ENCODE data around the gene SRC. TPM values are rescaled to one million over a fixed set of nuclear protein-coding genes. Genes with fewer than 3 reads are reported as not detected.
A peak's percentile ranks its signal among the peaks of the same experiment; 100 is the strongest.

The SRC gene
- total RNA-seq, 1 experiment from 2014 or later, result 42.3 TPM

- H3K27me3 ChIP-seq (ENCODE audit: insufficient read depth, low read length), result peaks cover 7% of the 10 kb centered on the region; the same call in 1 of the 2 replicates
- no peak overlapping the region for H3K27ac ChIP-seq (ENCODE audit: low read depth, low read length)
- H3K9me3 ChIP-seq (ENCODE audit: control insufficient read depth in 1 of 2, insufficient read depth in 1 of 2, low read depth in 1 of 2, low read length in 2 of 2), result no peaks in the 10 kb centered on the region
- RAD21 ChIA-PET (ENCODE audit: low non-redundant PET in 1 of 2, low total read pairs in 2 of 2, uncharacterized antibody in 2 of 2, unreplicated experiment in 2 of 2), result no interaction called here
- intact Hi-C loops (cut with micrococcal nuclease), result no loop called here
- H2AFZ ChIP-seq (ENCODE audit: low read depth, low read length, poor library complexity, severe bottlenecking), result no peak overlapping the region
- peaks cover 5 to 17% of the 10 kb centered on the region in 2 experiments; a peak in 3 of 4 replicates for H3K4me1 ChIP-seq (ENCODE audit: control insufficient read depth in 1 of 2, insufficient read depth in 2 of 2, low read length in 2 of 2)
- DNase-seq (ENCODE audit: low read depth, low spot score), result no peak
- H3K9ac ChIP-seq (ENCODE audit: low read length), result no peak overlapping the region
- no peaks in the 10 kb centered on the region for H3K79me2 ChIP-seq (ENCODE audit: insufficient read depth, low read length)
- H3K4me2 ChIP-seq (ENCODE audit: low read length), result peak overlapping the region; percentile 76; the same call in 1 of the 2 replicates
- no peaks in the 10 kb centered on the region for H4K20me1 ChIP-seq (ENCODE audit: insufficient read depth)
- H3K36me3 ChIP-seq (ENCODE audit: control insufficient read depth in 1 of 2, insufficient read depth in 2 of 2, low read length in 2 of 2), result no peaks in the 10 kb centered on the region
- CTCF ChIA-PET, result interaction anchor here (0.7 kb wide), 1 partner anchor 33 kb away, joined by 5 read pairs; no protein-coding TSS in a partner anchor
- BruUV-seq (replicated peaks), result no TSS peak
- no peaks in the 10 kb centered on the region for H3K9me2 ChIP-seq (ENCODE audit: insufficient read depth)
- no peak for TF ChIP-seq SP1 (IDR thresholded peaks at IDR 0.05; ENCODE audit: low read depth)
- TF ChIP-seq CEBPB (IDR thresholded peaks at IDR 0.05; ENCODE audit: low read depth), result no peak
- no peak for TF ChIP-seq CTCF (IDR thresholded peaks at IDR 0.05 in 2 of 3, conservative IDR thresholded peaks at IDR 0.05 in 1 of 3; ENCODE audit: borderline replicate concordance in 1 of 3, insufficient read depth in 1 of 3, low read depth in 2 of 3, low read length in 2 of 3)
- TF ChIP-seq ATF3 (IDR thresholded peaks at IDR 0.05), result no peak
- no peak for TF ChIP-seq REST (IDR thresholded peaks at IDR 0.05; ENCODE audit: low read depth)
- TF ChIP-seq ELF1 (IDR thresholded peaks at IDR 0.05; ENCODE audit: borderline replicate concordance, low read depth), result no peak
- TF ChIP-seq YY1 (IDR thresholded peaks at IDR 0.05; ENCODE audit: extremely low read depth, insufficient replicate concordance, low read depth, low read length), result no peak
- TF ChIP-seq POLR2AphosphoS5 (IDR thresholded peaks at IDR 0.05; ENCODE audit: low read depth, low read length), result no peak
- TF ChIP-seq SRF (IDR thresholded peaks at IDR 0.05; ENCODE audit: low read depth), result no peak
- TF ChIP-seq FOSL1 (IDR thresholded peaks at IDR 0.05; ENCODE audit: low read depth), result no peak
- TF ChIP-seq MAX (IDR thresholded peaks at IDR 0.05), result no peak
- TF ChIP-seq EZH2 (IDR thresholded peaks at IDR 0.05), result no peak
- TF ChIP-seq JUND (IDR thresholded peaks at IDR 0.05), result no peak
- TF ChIP-seq RAD21 (IDR thresholded peaks at IDR 0.05; ENCODE audit: low read depth), result no peak
- TF ChIP-seq EGR1 (IDR thresholded peaks at IDR 0.05; ENCODE audit: low read depth), result no peak
- TF ChIP-seq ZBTB33 (IDR thresholded peaks at IDR 0.05; ENCODE audit: extremely low read depth, insufficient replicate concordance, low read length), result no peak
- no peak for TF ChIP-seq SIN3A (IDR thresholded peaks at IDR 0.05; ENCODE audit: low read depth)
- TF ChIP-seq ZFX (IDR thresholded peaks at IDR 0.05), result no peak
- no peak for TF ChIP-seq EZH2phosphoT487 (IDR thresholded peaks at IDR 0.05; ENCODE audit: borderline replicate concordance)
- TF ChIP-seq ZNF274 (IDR thresholded peaks at IDR 0.05; ENCODE audit: low read depth, low read length), result no peak
- no peak for ATAC-seq
- no peak overlapping the region for H3K4me3 ChIP-seq (replicated peaks in 1 of 2; ENCODE audit: low read depth in 1 of 2, low read length in 2 of 2)
- POLR2A ChIA-PET, result no interaction called here
Observed at GRCh38 chr20:37407573-37408002, 61.6 kb downstream of the SRC start.

Measured in HCT116 (cell line).